HFF-Myc (cell line): Measurements from ENCODE around the gene PSMG2.

Experiments used
- DNase-seq: peaks from one replicate; pipeline ENCODE4 v3.0.0-alpha.2; 2011; ENCODE audit warnings: low read depth; ENCODE audit errors: extremely low read depth
- H3K4me3 ChIP-seq: replicated peaks from 2 replicates; pipeline ENCODE4 v1.5.1; 2011; ENCODE audit warnings: low read depth, mild to moderate bottlenecking, control low read depth, low read length
- CTCF ChIP-seq: IDR thresholded peaks from 2 replicates; pipeline ENCODE4 v1.5.1; 2012; ENCODE audit warnings: mild to moderate bottlenecking, low read depth, low read length, control low read depth; ENCODE audit errors: missing control alignments

Gene PSMG2

GRCh38 chr18:12742453-12742852, 39.6 kb downstream of the PSMG2 start:
- TF ChIP-seq CTCF = no peak
- no peak for DNase-seq
- no peak overlapping the region for H3K4me3 ChIP-seq

- peak; percentile 47 for TF ChIP-seq CTCF
- DNase-seq = peak; percentile 47
- no peak overlapping the region for H3K4me3 ChIP-seq
Measured at GRCh38 chr18:12744103-12744502, 41.3 kb downstream of the PSMG2 start.

GRCh38 chr18:12745095-12745795, 42.4 kb downstream of the PSMG2 start:
- no peak for DNase-seq
- no peak overlapping the region for H3K4me3 ChIP-seq
- no peak for TF ChIP-seq CTCF

GRCh38 chr18:12747530-12748315, 44.9 kb downstream of the PSMG2 start:
- H3K4me3 ChIP-seq = no peak overlapping the region
- no peak for DNase-seq
- TF ChIP-seq CTCF = no peak

GRCh38 chr18:12748671-12749070, 45.8 kb downstream of the PSMG2 start:
- no peak overlapping the region for H3K4me3 ChIP-seq
- TF ChIP-seq CTCF = no peak
- no peak for DNase-seq

- no peak overlapping the region for H3K4me3 ChIP-seq
- TF ChIP-seq CTCF = no peak
- no peak for DNase-seq
Measured at GRCh38 chr18:12749121-12749520, 46.3 kb downstream of the PSMG2 start.
